PC-3 (cell line): ENCODE measurements around the gene TOR2A. TPM values are rescaled to one million over a fixed set of nuclear protein-coding genes. Genes with fewer than 3 reads are reported as not detected.
"Not testable (repeated sequence)": the region's sequence is repeated elsewhere in the genome, so short reads cannot be mapped to it uniquely, and the experiment has no call there.

ENCODE experiments used
- ATAC-seq: fragments of 200-7000 bp; cut with Tn5 transposase; 2 replicates; pipeline ENCODE4 v1.9.1; 2020; ENCODE audit warnings: mild to moderate bottlenecking, moderate library complexity
- BruUV-seq: library from RNA; stranded (reverse); fragments of 400-500 nt; replicated peaks from 2 replicates; lab custom pipeline; 2021; lab: Mats Ljungman, UMichigan
- CTCF ChIA-PET: fragments of 300-600 bp; sonication (Branson Sonifier 250); formaldehyde crosslinking; loops from one replicate; lab custom pipeline; 2022; ENCODE audit warnings: antibody characterized with exemption; lab: Charles Lee
- POLR2A ChIA-PET: fragments of 300-600 bp; sonication (Branson Sonifier 250); formaldehyde crosslinking; loops from one replicate; lab custom pipeline; 2022; ENCODE audit warnings: antibody characterized with exemption; ENCODE audit not compliant: unreplicated experiment; lab: Charles Lee
- DNase-seq: peaks from one replicate; pipeline ENCODE4 v3.0.0-alpha.2; 2015
- H2AFZ ChIP-seq: fragments of 300-600 bp; sonication (generic); 2 replicates; pipeline ENCODE4 v1.6.0; 2016; ENCODE audit warnings: antibody characterized with exemption, low read length
- H3F3A ChIP-seq: fragments of 300-600 bp; sonication (generic); one replicate; pipeline ENCODE4 v1.6.0; 2017; ENCODE audit warnings: antibody characterized with exemption, low read length, control low read depth, mild to moderate bottlenecking; ENCODE audit not compliant: unreplicated experiment
- H3K27ac ChIP-seq: fragments of 300-600 bp; sonication (generic); 2 replicates; pipeline ENCODE4 v1.5.1; 2016; ENCODE audit warnings: mild to moderate bottlenecking, low read length
- H3K27me3 ChIP-seq: fragments of 300-600 bp; sonication (generic); 2 replicates; pipeline ENCODE4 v1.6.1; 2016; ENCODE audit warnings: low read length, mixed read lengths
- H3K36me3 ChIP-seq: fragments of 300-600 bp; sonication (generic); 2 replicates; pipeline ENCODE4 v1.6.1; 2016; ENCODE audit warnings: low read depth, mixed run types, low read length, mixed read lengths
- H3K4me1 ChIP-seq: fragments of 300-600 bp; sonication (generic); 2 replicates; pipeline ENCODE4 v1.5.1; 2016; ENCODE audit warnings: low read length; ENCODE audit not compliant: insufficient read depth
- H3K4me2 ChIP-seq: fragments of 300-600 bp; sonication (generic); 2 replicates; pipeline ENCODE4 v1.6.0; 2016; ENCODE audit warnings: low read length
- H3K4me3 ChIP-seq: fragments of 300-600 bp; sonication (generic); 2 replicates; pipeline ENCODE4 v1.5.1; 2016; ENCODE audit warnings: mild to moderate bottlenecking, low read length, mixed read lengths
- H3K79me2 ChIP-seq: fragments of 300-600 bp; sonication (generic); 2 replicates; pipeline ENCODE4 v1.6.1; 2017; ENCODE audit warnings: low read length, mixed read lengths
- H3K9ac ChIP-seq: fragments of 300-600 bp; sonication (generic); 2 replicates; pipeline ENCODE4 v1.6.0; 2016; ENCODE audit warnings: mild to moderate bottlenecking, low read length
- H3K9me2 ChIP-seq: fragments of 300-600 bp; sonication (generic); replicated peaks from 2 replicates; pipeline ENCODE4 v1.6.1; 2016; ENCODE audit warnings: mixed run types, low read length, mixed read lengths
- H3K9me3 ChIP-seq: fragments of 300-600 bp; sonication (generic); 2 replicates; pipeline ENCODE4 v1.6.1; 2016; ENCODE audit warnings: low read length, mixed read lengths
- H4K20me1 ChIP-seq: fragments of 300-600 bp; sonication (generic); 2 replicates; pipeline ENCODE4 v1.6.1; 2016; ENCODE audit warnings: low read length, mixed read lengths
- EZH2 ChIP-seq: fragments of 300-600 bp; sonication (generic); IDR thresholded peaks from one replicate; pipeline ENCODE4 v1.6.1; 2017; ENCODE audit warnings: antibody characterized with exemption, mild to moderate bottlenecking, low read length; ENCODE audit not compliant: unreplicated experiment
- EZH2phosphoT487 ChIP-seq: fragments of 300-600 bp; sonication (generic); IDR thresholded peaks from 2 replicates; pipeline ENCODE4 v1.6.1; 2018; ENCODE audit warnings: mild to moderate bottlenecking, antibody characterized with exemption, low read length, borderline replicate concordance
- intact Hi-C: fragments of 100-400 bp; cut with micrococcal nuclease; formaldehyde crosslinking; loops from 2 replicates; pipeline ENCODE4 v1.9.0; 2023
- total RNA-seq: library from RNA; depleted of rRNA; stranded (reverse); fragments of >200 nt; gene quantifications from 2 replicates; pipeline ENCODE4 v1.2.3, GENCODE V29; 2014
- TF ChIP-seq, protein P1 (sequence below): fragments of 300-600 bp; sonication (generic); conservative IDR thresholded peaks from 2 replicates; pipeline ENCODE4 v1.5.1; 2017; ENCODE audit warnings: antibody characterized with exemption, low read depth, mild to moderate bottlenecking, low read length

TOR2A gene
- total RNA-seq, 1 experiment from 2014 or later: 14.1 TPM

DNA sequence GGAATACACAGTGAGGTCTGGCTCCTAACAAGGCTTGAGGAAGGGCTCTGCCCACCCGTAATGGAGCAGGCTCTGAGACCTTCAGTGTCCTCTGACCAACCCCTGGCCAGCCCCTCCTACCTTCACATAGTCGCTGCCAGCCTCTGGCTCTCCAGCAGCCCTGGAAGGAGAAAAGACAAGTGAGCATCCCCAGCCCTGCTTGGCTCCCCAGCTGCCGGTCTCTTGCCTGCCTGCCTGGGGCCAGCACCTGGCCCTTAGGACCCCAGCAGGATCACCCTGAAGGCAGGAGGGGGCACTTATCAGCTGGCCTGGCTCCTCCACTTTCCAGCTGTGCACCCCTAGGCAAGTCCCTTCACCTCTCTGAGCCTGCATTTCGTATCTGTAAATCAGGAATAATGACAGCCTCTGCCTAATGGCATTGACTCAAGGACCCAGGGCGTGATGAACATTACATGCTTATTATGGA lies 26.4 kb upstream of the TOR2A start:
- H3K9me2 ChIP-seq: no peaks in the 10 kb centered on the region
- H4K20me1 ChIP-seq: no peaks in the 10 kb centered on the region
- no peak for TF ChIP-seq EZH2phosphoT487
- TF ChIP-seq EZH2: no peak
- TF ChIP-seq, protein P1, sequence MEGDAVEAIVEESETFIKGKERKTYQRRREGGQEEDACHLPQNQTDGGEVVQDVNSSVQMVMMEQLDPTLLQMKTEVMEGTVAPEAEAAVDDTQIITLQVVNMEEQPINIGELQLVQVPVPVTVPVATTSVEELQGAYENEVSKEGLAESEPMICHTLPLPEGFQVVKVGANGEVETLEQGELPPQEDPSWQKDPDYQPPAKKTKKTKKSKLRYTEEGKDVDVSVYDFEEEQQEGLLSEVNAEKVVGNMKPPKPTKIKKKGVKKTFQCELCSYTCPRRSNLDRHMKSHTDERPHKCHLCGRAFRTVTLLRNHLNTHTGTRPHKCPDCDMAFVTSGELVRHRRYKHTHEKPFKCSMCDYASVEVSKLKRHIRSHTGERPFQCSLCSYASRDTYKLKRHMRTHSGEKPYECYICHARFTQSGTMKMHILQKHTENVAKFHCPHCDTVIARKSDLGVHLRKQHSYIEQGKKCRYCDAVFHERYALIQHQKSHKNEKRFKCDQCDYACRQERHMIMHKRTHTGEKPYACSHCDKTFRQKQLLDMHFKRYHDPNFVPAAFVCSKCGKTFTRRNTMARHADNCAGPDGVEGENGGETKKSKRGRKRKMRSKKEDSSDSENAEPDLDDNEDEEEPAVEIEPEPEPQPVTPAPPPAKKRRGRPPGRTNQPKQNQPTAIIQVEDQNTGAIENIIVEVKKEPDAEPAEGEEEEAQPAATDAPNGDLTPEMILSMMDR: no peak
- intact Hi-C loops: no loop called here
- H3K4me1 ChIP-seq: no peaks in the 10 kb centered on the region
- DNase-seq: no peak
- no peak overlapping the region for H2AFZ ChIP-seq
- CTCF ChIA-PET: no interaction called here
- no TSS peak for BruUV-seq
- no peak overlapping the region for H3K4me2 ChIP-seq
- POLR2A ChIA-PET: no interaction called here
- no peaks in the 10 kb centered on the region for H3K36me3 ChIP-seq
- ATAC-seq: no peak
- H3K9ac ChIP-seq: no peak overlapping the region
- H3F3A ChIP-seq: no peaks in the 10 kb centered on the region
- H3K79me2 ChIP-seq: no peaks in the 10 kb centered on the region
- H3K27ac ChIP-seq: no peak overlapping the region
- no peak overlapping the region for H3K4me3 ChIP-seq
- H3K9me3 ChIP-seq: no peaks in the 10 kb centered on the region
- no peaks in the 10 kb centered on the region for H3K27me3 ChIP-seq

DNA sequence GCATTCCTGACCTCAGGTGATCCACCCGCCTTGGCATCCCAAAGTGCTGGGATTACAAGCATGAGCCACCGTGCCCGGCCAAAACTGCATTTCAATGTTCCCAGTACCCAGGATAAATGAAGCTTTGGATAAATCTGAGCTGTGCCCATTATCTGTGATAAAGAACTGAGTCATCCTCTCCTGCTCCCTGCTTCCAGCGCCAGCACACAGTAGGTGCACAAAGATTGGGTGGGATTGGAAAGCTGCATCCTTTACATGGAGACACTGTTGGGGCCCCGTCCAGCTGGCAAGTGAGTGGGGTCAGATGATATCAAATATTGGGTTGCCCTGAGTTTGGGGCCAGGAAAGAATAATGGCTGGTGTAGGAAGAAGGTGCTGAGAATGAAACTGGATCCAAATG lies 26.0 kb upstream of the TOR2A start:
- H3F3A ChIP-seq: no peaks in the 10 kb centered on the region
- H3K4me3 ChIP-seq: no peak overlapping the region
- ATAC-seq: no peak
- no peak overlapping the region for H3K27ac ChIP-seq
- CTCF ChIA-PET: no interaction called here
- no peaks in the 10 kb centered on the region for H3K9me3 ChIP-seq
- H4K20me1 ChIP-seq: no peaks in the 10 kb centered on the region
- intact Hi-C loops: no loop called here
- no peak for TF ChIP-seq EZH2
- no peak for TF ChIP-seq EZH2phosphoT487
- TF ChIP-seq, protein P1: no peak
- H3K9ac ChIP-seq: no peak overlapping the region
- H3K79me2 ChIP-seq: no peaks in the 10 kb centered on the region
- no peaks in the 10 kb centered on the region for H3K27me3 ChIP-seq
- no peaks in the 10 kb centered on the region for H3K9me2 ChIP-seq
- H2AFZ ChIP-seq: no peak overlapping the region
- H3K36me3 ChIP-seq: no peaks in the 10 kb centered on the region
- DNase-seq: no peak
- no peaks in the 10 kb centered on the region for H3K4me1 ChIP-seq
- BruUV-seq: no TSS peak
- POLR2A ChIA-PET: no interaction called here
- no peak overlapping the region for H3K4me2 ChIP-seq

DNA sequence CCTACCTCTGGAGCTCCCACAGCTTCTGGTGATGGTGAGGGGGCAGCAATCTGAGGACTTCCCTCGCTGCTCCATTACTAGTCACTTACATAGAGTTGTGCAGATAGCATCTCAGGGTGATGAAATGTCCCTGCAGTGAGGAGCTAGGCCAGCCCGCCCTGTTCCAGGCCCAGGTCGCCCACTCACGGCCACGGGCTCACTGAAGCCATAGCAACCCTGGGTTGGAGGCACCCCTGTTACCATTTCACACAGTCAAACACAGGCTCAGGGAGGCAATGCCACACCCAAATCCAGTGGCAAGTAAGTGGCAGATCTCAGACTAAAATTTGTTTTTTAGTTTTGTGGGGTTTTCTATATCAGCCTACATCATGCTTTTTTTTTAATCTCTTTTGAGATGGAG lies 23.7 kb upstream of the TOR2A start:
- Histone ChIP-seq H4K20me1 (no peaks in the 10 kb centered on the region), H3K9ac (no peak overlapping the region), H3K9me3 (no peaks in the 10 kb centered on the region), H3K4me1 (no peaks in the 10 kb centered on the region), H3K79me2 (no peaks in the 10 kb centered on the region), H3K4me2 (no peak overlapping the region), H3K4me3 (no peak overlapping the region), H3K27me3 (peaks cover 15% of the 10 kb centered on the region), H3K9me2 (no peaks in the 10 kb centered on the region), H3K36me3 (no peaks in the 10 kb centered on the region), H3F3A (no peaks in the 10 kb centered on the region), H2AFZ (no peak overlapping the region), H3K27ac (no peak overlapping the region)
- BruUV-seq: no TSS peak
- intact Hi-C loops: no loop called here
- ChIA-PET CTCF (no interaction called here), POLR2A (no interaction called here)
- no peak for DNase-seq
- no peak for ATAC-seq
- TF ChIP-seq EZH2: no peak
- TF ChIP-seq EZH2phosphoT487: no peak
- TF ChIP-seq, protein P1: no peak

DNA sequence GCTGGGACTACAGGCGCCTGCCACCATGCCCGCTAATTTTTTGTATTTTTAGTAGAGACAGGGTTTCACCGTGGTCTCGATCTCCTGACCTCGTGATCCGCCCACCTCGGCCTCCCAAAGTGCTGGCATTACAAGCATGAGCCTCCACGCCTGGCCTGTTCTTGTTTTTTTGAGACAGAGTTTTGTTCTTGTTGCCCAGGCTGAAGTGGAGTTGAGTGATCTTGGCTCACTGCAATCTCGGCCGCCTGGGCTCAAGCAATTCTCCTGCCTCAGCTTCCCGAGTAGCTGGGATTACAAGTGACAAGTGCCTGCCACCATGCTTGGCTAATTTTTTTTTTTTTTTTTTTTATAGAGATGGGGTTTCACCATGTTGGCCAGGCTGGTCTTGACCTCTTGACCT lies 21.7 kb upstream of the TOR2A start:
- H3K9ac ChIP-seq, H3K4me2 ChIP-seq, H3K4me3 ChIP-seq, POLR2A ChIA-PET, H4K20me1 ChIP-seq, H3K9me3 ChIP-seq, H3K36me3 ChIP-seq, H3K27ac ChIP-seq, CTCF ChIA-PET, H3K79me2 ChIP-seq, intact Hi-C loops, H3K4me1 ChIP-seq, DNase-seq, ATAC-seq, H2AFZ ChIP-seq, BruUV-seq, H3F3A ChIP-seq, H3K9me2 ChIP-seq: not testable (repeated sequence)
- H3K27me3 ChIP-seq: peaks cover 20% of the 10 kb centered on the region
